ENCODE data around the gene CAMKK2.
"Not testable (repeated sequence)": the region's sequence is repeated elsewhere in the genome, so short reads cannot be mapped to it uniquely, and the experiment has no call there.

Gene CAMKK2

GRCh38 chr12:121296618-121297434 is at the start of gene CAMKK2:
Gene CAMKK2, minus strand, starts transcription at chr12:121296709. Its CDS starts 22,183 bp downstream, at chr12:121274526.
- DNase-seq, result peak; percentile 91

GRCh38 chr12:121345151-121345815 is 48.8 kb upstream of the CAMKK2 start:
- DNase-seq, result no peak

GRCh38 chr12:121344506-121344905 is 48.0 kb upstream of the CAMKK2 start:
- DNase-seq, result no peak

GRCh38 chr12:121337416-121337815 is 40.9 kb upstream of the CAMKK2 start:
- no peak for DNase-seq

- DNase-seq, result peak; percentile 69
Measured at GRCh38 chr12:121334513-121335343, 38.2 kb upstream of the CAMKK2 start.

GRCh38 chr12:121333747-121334146 is 37.2 kb upstream of the CAMKK2 start:
- DNase-seq, result no peak

- no peak for DNase-seq
Measured at GRCh38 chr12:121331248-121331647, 34.7 kb upstream of the CAMKK2 start.

GRCh38 chr12:121330692-121331091 is 34.2 kb upstream of the CAMKK2 start:
- DNase-seq, result no peak

GRCh38 chr12:121330195-121330594 is 33.7 kb upstream of the CAMKK2 start:
- no peak for DNase-seq

- no peak for DNase-seq
Measured at GRCh38 chr12:121328620-121329019, 32.1 kb upstream of the CAMKK2 start.

GRCh38 chr12:121326996-121327674 is 30.6 kb upstream of the CAMKK2 start:
- DNase-seq, result no peak

GRCh38 chr12:121325922-121326396 is 29.4 kb upstream of the CAMKK2 start:
- no peak for DNase-seq

- no peak for DNase-seq
Measured at GRCh38 chr12:121323908-121324307, 27.4 kb upstream of the CAMKK2 start.

GRCh38 chr12:121318121-121318520 is 21.6 kb upstream of the CAMKK2 start:
- no peak for DNase-seq

- DNase-seq, result no peak
Measured at GRCh38 chr12:121314431-121314830, 17.9 kb upstream of the CAMKK2 start.

GRCh38 chr12:121310231-121310630 is 13.7 kb upstream of the CAMKK2 start:
- not testable (repeated sequence) for DNase-seq

GRCh38 chr12:121307397-121307796 is 10.9 kb upstream of the CAMKK2 start:
- DNase-seq, result not testable (repeated sequence)

GRCh38 chr12:121304306-121304705 is 7.8 kb upstream of the CAMKK2 start:
- no peak for DNase-seq

- no peak for DNase-seq
Measured at GRCh38 chr12:121301876-121302275, 5.4 kb upstream of the CAMKK2 start.

GRCh38 chr12:121300083-121300819 is 3.7 kb upstream of the CAMKK2 start:
- DNase-seq, result no peak

- no peak for DNase-seq
Measured at GRCh38 chr12:121299662-121300061, 3.2 kb upstream of the CAMKK2 start.

GRCh38 chr12:121298411-121298810 is 1.9 kb upstream of the CAMKK2 start:
- DNase-seq, result not testable (repeated sequence)

Measured in CD4-positive, alpha-beta T cell treated with Interleukin-21 for 1 hour (primary cell).